ENCODE results near the gene TRIM75.
"Not testable (repeated sequence)": the region's sequence is repeated elsewhere in the genome, so short reads cannot be mapped to it uniquely, and the experiment has no call there.

The TRIM75 gene

GRCh38 chr4:165053645-165054044, at the start of gene TRIM75:
TRIM75 (plus strand) TSS chr4:165053866; CDS start chr4:165059148, 5,282 bp downstream.
- DNase-seq (ENCODE audit: low spot score) = no peak

- DNase-seq (ENCODE audit: low spot score) = no peak
Measured at GRCh38 chr4:165005352-165005925, 48.2 kb upstream of the TRIM75 start.

- no peak for DNase-seq (ENCODE audit: low spot score)
Measured at GRCh38 chr4:165006456-165006855, 47.2 kb upstream of the TRIM75 start.

- no peak for DNase-seq (ENCODE audit: low spot score)
Measured at GRCh38 chr4:165006886-165007285, 46.8 kb upstream of the TRIM75 start.

GRCh38 chr4:165009493-165010227, 44.0 kb upstream of the TRIM75 start:
- no peak for DNase-seq (ENCODE audit: low spot score)

- no peak for DNase-seq (ENCODE audit: low spot score)
Measured at GRCh38 chr4:165010487-165010886, 43.2 kb upstream of the TRIM75 start.

GRCh38 chr4:165010991-165011390, 42.7 kb upstream of the TRIM75 start:
- DNase-seq (ENCODE audit: low spot score) = no peak

- DNase-seq (ENCODE audit: low spot score) = no peak
Measured at GRCh38 chr4:165011403-165011802, 42.3 kb upstream of the TRIM75 start.

GRCh38 chr4:165013691-165014090, 40.0 kb upstream of the TRIM75 start:
- no peak for DNase-seq (ENCODE audit: low spot score)

GRCh38 chr4:165016971-165017370, 36.7 kb upstream of the TRIM75 start:
- DNase-seq (ENCODE audit: low spot score) = no peak

- not testable (repeated sequence) for DNase-seq (ENCODE audit: low spot score)
Measured at GRCh38 chr4:165019995-165020394, 33.7 kb upstream of the TRIM75 start.

- DNase-seq (ENCODE audit: low spot score) = not testable (repeated sequence)
Measured at GRCh38 chr4:165025782-165026181, 27.9 kb upstream of the TRIM75 start.

GRCh38 chr4:165027762-165028402, 25.8 kb upstream of the TRIM75 start:
- no peak for DNase-seq (ENCODE audit: low spot score)

- no peak for DNase-seq (ENCODE audit: low spot score)
Measured at GRCh38 chr4:165031436-165032211, 22.0 kb upstream of the TRIM75 start, which contains the start of gene TRIM60. TRIM60 (plus strand) TSS chr4:165031999; CDS start chr4:165040073, 8,074 bp downstream.

GRCh38 chr4:165048170-165048569, 5.5 kb upstream of the TRIM75 start:
- DNase-seq (ENCODE audit: low spot score) = no peak

- DNase-seq (ENCODE audit: low spot score) = no peak
Measured at GRCh38 chr4:165052627-165053026, 1.0 kb upstream of the TRIM75 start.

GRCh38 chr4:165055601-165056000, 1.9 kb downstream of the TRIM75 start:
- no peak for DNase-seq (ENCODE audit: low spot score)

- DNase-seq (ENCODE audit: low spot score) = no peak
Measured at GRCh38 chr4:165058666-165059065, 5.0 kb downstream of the TRIM75 start.

- DNase-seq (ENCODE audit: low spot score) = no peak
Measured at GRCh38 chr4:165059386-165059785, 5.7 kb downstream of the TRIM75 start.

- no peak for DNase-seq (ENCODE audit: low spot score)
Measured at GRCh38 chr4:165060938-165061337, 7.3 kb downstream of the TRIM75 start.

- no peak for DNase-seq (ENCODE audit: low spot score)
Measured at GRCh38 chr4:165070560-165070959, 16.9 kb downstream of the TRIM75 start.

GRCh38 chr4:165073346-165073745, 19.7 kb downstream of the TRIM75 start:
- not testable (repeated sequence) for DNase-seq (ENCODE audit: low spot score)
